NB4 (cell line): Measurements from ENCODE around the gene UBE2L5.

ENCODE experiments used
- DNase-seq: peaks from one replicate; pipeline ENCODE4 v3.0.0; 2010; ENCODE audit warnings: low read depth
- H3K4me3 ChIP-seq: one replicate; pipeline ENCODE4 v1.5.1; 2011; ENCODE audit warnings: mild to moderate bottlenecking, low read depth, low read length, moderate library complexity
- CTCF ChIP-seq: IDR thresholded peaks from one replicate; pipeline ENCODE4 v1.5.1; 2012; ENCODE audit warnings: low read depth, low read length
- MAX ChIP-seq: IDR thresholded peaks from 2 replicates; pipeline ENCODE4 v1.6.1; 2011; ENCODE audit warnings: low read depth, low read length
- MYC ChIP-seq: IDR thresholded peaks from 2 replicates; pipeline ENCODE4 v1.6.1; 2011; ENCODE audit warnings: low read depth, low read length
- POLR2A ChIP-seq: IDR thresholded peaks from 2 replicates; pipeline ENCODE4 v1.6.1; 2011; ENCODE audit warnings: mild to moderate bottlenecking; ENCODE audit not compliant: insufficient read length; ENCODE audit errors: extremely low read depth

Gene UBE2L5

GRCh38 chr13:30410705-30411125, 11.6 kb upstream of the UBE2L5 start:
- no peak overlapping the region for H3K4me3 ChIP-seq
- no peak for TF ChIP-seq CTCF

GRCh38 chr13:30412346-30412745, 9.9 kb upstream of the UBE2L5 start:
- no peak for DNase-seq
- H3K4me3 ChIP-seq: no peak overlapping the region
- no peak for TF ChIP-seq POLR2A
- no peak for TF ChIP-seq CTCF
- no peak for TF ChIP-seq MAX
- no peak for TF ChIP-seq MYC

More at GRCh38 chr13:30410705-30411125, 11.6 kb upstream of the UBE2L5 start:
- no peak for DNase-seq

GRCh38 chr13:30413842-30414241, 8.5 kb upstream of the UBE2L5 start:
- H3K4me3 ChIP-seq: no peak overlapping the region
- peak; percentile 66 for DNase-seq
- no peak for TF ChIP-seq POLR2A
- peak; percentile 55; the same call in 1 of the 2 replicates for TF ChIP-seq MYC
- TF ChIP-seq MAX: peak; percentile 77
- TF ChIP-seq CTCF: no peak

GRCh38 chr13:30415430-30416030, 6.8 kb upstream of the UBE2L5 start:
- H3K4me3 ChIP-seq: no peak overlapping the region
- no peak for TF ChIP-seq POLR2A
- TF ChIP-seq MYC: no peak
- DNase-seq: no peak

GRCh38 chr13:30416471-30416870, 5.8 kb upstream of the UBE2L5 start:
- DNase-seq: no peak
- no peak overlapping the region for H3K4me3 ChIP-seq
- no peak for TF ChIP-seq POLR2A
- no peak for TF ChIP-seq MAX
- no peak for TF ChIP-seq MYC
- no peak for TF ChIP-seq CTCF

GRCh38 chr13:30418075-30418716, 4.1 kb upstream of the UBE2L5 start:
- TF ChIP-seq MAX: no peak
- TF ChIP-seq CTCF: no peak
- TF ChIP-seq MYC: no peak
- no peak for TF ChIP-seq POLR2A
- no peak for DNase-seq
- H3K4me3 ChIP-seq: no peak overlapping the region
